ENCODE measurements around the gene LGI4.

DNA sequence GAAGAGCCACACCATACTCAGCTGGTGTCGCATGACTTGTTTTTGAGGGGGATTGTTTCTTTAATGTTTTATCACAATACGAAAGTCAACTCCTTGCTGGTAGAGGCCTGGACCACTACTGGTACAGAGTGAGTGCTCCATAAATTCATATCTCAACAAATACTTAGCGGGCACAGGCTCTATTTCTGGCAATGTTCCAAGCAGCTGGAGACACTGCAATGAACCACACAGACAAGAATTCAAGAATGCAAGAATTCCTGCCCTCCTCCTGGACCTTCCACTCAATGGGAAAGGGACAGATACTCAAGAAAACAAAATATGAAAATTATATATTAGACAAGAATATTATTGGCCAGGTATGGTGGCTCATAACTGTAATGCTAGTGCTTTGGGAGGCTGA lies 14.6 kb upstream of the LGI4 start:
- TF ChIP-seq, protein P1, sequence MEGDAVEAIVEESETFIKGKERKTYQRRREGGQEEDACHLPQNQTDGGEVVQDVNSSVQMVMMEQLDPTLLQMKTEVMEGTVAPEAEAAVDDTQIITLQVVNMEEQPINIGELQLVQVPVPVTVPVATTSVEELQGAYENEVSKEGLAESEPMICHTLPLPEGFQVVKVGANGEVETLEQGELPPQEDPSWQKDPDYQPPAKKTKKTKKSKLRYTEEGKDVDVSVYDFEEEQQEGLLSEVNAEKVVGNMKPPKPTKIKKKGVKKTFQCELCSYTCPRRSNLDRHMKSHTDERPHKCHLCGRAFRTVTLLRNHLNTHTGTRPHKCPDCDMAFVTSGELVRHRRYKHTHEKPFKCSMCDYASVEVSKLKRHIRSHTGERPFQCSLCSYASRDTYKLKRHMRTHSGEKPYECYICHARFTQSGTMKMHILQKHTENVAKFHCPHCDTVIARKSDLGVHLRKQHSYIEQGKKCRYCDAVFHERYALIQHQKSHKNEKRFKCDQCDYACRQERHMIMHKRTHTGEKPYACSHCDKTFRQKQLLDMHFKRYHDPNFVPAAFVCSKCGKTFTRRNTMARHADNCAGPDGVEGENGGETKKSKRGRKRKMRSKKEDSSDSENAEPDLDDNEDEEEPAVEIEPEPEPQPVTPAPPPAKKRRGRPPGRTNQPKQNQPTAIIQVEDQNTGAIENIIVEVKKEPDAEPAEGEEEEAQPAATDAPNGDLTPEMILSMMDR (IDR thresholded peaks at IDR 0.05) = no peak
- TF ChIP-seq POLR2AphosphoS5 (IDR thresholded peaks at IDR 0.05) (no peak), EP300 (IDR thresholded peaks at IDR 0.05) (no peak)
